CD4-positive, CD25-positive, alpha-beta regulatory T cell (primary cell): ENCODE results near the gene TOR3A. TPM values are rescaled to one million over a fixed set of nuclear protein-coding genes. Genes with fewer than 3 reads are reported as not detected.

Source experiments
- ATAC-seq, 2 donors: fragments of 150-1000 bp; cut with Tn5 transposase; one replicate each; pipeline ENCODE4 v1.10.0; 2021; ENCODE audit warnings: low read depth in 2 of 2, moderate number of reproducible peaks in 2 of 2, moderate library complexity in 1 of 2
- DNase-seq, 3 donors: peaks; one replicate each; pipeline versions ENCODE4 v3.0.0 to v3.0.0-alpha.2; 2012 to 2022; ENCODE audit warnings: mixed read lengths in 1 of 3
- H3K27ac ChIP-seq: one replicate; pipeline ENCODE4 v1.7.0; 2013; ENCODE audit warnings: mild to moderate bottlenecking, low read length; ENCODE audit not compliant: insufficient read depth, poor library complexity, severe bottlenecking
- H3K27me3 ChIP-seq: one replicate; pipeline ENCODE4 v1.7.0; 2013; ENCODE audit warnings: low read length; ENCODE audit not compliant: control insufficient read depth, insufficient read depth
- H3K36me3 ChIP-seq: one replicate; pipeline ENCODE4 v1.7.0; 2013; ENCODE audit warnings: mild to moderate bottlenecking, low read length, moderate library complexity; ENCODE audit not compliant: control insufficient read depth, insufficient read depth
- H3K4me1 ChIP-seq: 2 replicates; pipeline ENCODE4 v1.7.0; 2013; ENCODE audit warnings: mild to moderate bottlenecking, low read length; ENCODE audit not compliant: insufficient read depth, control insufficient read depth, poor library complexity, severe bottlenecking
- H3K4me3 ChIP-seq: one replicate; pipeline ENCODE4 v1.7.0; 2013; ENCODE audit warnings: low read depth, mild to moderate bottlenecking, low read length, moderate library complexity
- H3K9me3 ChIP-seq, 2 experiments: 1 replicate in 1 of 2; 2 replicates in 1 of 2; pipeline ENCODE4 v1.7.0; 2013; ENCODE audit warnings: low read length in 2 of 2, mild to moderate bottlenecking in 1 of 2, moderate library complexity in 1 of 2; ENCODE audit not compliant: control insufficient read depth in 2 of 2
- H3K27ac Mint-ChIP-seq, 3 donors: one replicate each; pipeline ENCODE4 v1.8.0; 2020 to 2022; ENCODE audit warnings: mild to moderate bottlenecking in 3 of 3, mixed read lengths in 3 of 3, moderate library complexity in 2 of 3
- H3K27me3 Mint-ChIP-seq: one replicate; pipeline ENCODE4 v1.8.0; 2022; ENCODE audit warnings: mild to moderate bottlenecking, mixed read lengths
- H3K36me3 Mint-ChIP-seq: one replicate; pipeline ENCODE4 v1.8.0; 2020; ENCODE audit warnings: mixed read lengths
- H3K4me1 Mint-ChIP-seq, 4 donors: one replicate each; pipeline ENCODE4 v1.8.0; 2020 to 2022; ENCODE audit warnings: mixed read lengths in 4 of 4, mild to moderate bottlenecking in 1 of 4
- H3K4me3 Mint-ChIP-seq, 4 donors: one replicate each; pipeline ENCODE4 v1.8.0; 2020 to 2022; ENCODE audit warnings: mild to moderate bottlenecking in 4 of 4, mixed read lengths in 4 of 4, moderate library complexity in 3 of 4
- H3K9me3 Mint-ChIP-seq, 7 donors: one replicate each; pipeline ENCODE4 v1.8.0; 2020 to 2022; ENCODE audit warnings: mixed read lengths in 7 of 7, mild to moderate bottlenecking in 3 of 7, moderate library complexity in 2 of 7
- polyA plus RNA-seq, 4 donors: library from polyadenylated mRNA; unstranded; fragments of 300-500 nt; fragmentation: Illumina TruSeq; gene quantifications; one replicate each; pipeline ENCODE4 v1.2.3, GENCODE V29; 2021
- total RNA-seq: library from RNA; stranded (reverse); gene quantifications from one replicate; pipeline ENCODE4 v1.2.3, GENCODE V29; 2022

TOR3A gene
- total and polyA plus RNA-seq, 5 donors from 2014 or later = 23.2 to 44.9 (median 38.6) TPM

DNA sequence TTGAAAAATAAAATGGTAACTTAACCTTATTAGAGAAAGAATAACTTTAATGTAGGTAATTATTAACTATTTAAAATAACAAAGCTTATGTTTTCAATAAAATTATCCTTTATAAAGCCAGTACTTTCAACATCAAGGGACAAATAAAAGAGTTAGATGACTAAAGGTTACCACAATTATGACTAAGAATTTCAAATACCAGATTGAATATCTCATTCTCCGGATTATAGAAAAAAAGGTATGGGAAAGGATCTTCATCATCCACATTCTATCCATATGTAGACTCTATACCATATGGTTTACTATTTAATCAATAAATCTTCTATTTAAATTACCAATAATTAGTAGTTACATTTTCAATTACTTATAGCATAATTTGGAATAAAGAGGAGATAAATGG is 62.8 kb downstream of the TOR3A start:
- H3K27ac ChIP-seq = no peak overlapping the region
- no peaks in the 10 kb centered on the region for H3K36me3 ChIP-seq
- H3K4me1 ChIP-seq = peaks cover 13% of the 10 kb centered on the region
- H3K4me1 Mint-ChIP-seq = peaks cover 17 to 30% (median 25%) of the 10 kb centered on the region in 4 donors
- no peak for ATAC-seq
- no peaks in the 10 kb centered on the region for H3K27me3 ChIP-seq
- DNase-seq = no peak
- H3K9me3 Mint-ChIP-seq = peaks cover 0 to 3% (median 0%) of the 10 kb centered on the region in 7 donors
- H3K4me3 ChIP-seq = no peak overlapping the region
- peaks cover 8% of the 10 kb centered on the region for H3K36me3 Mint-ChIP-seq
- H3K27ac Mint-ChIP-seq = no peak overlapping the region
- no peaks in the 10 kb centered on the region for H3K27me3 Mint-ChIP-seq
- H3K9me3 ChIP-seq = no peaks in the 10 kb centered on the region
- no peak overlapping the region for H3K4me3 Mint-ChIP-seq

DNA sequence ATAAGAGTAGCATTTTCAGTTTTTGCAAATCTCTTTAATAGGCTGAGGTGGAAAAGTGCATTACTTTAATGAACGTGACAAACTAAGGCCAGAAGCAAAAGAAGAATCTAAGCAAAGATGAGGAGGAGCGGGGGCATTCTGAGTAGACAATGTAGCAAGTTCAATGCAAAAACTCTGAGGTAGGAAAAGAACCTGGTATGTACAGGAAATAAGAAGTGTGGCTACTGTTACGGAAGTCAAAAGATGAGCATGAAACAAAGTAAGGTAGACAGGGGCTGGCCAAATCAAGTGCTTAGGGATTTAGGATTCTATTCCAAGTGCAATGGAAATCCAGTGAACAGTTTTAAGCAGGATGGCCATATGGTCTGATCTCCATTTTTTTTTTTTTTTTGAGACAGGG is 63.7 kb downstream of the TOR3A start:
- peaks cover 0 to 4% (median 0%) of the 10 kb centered on the region in 7 donors for H3K9me3 Mint-ChIP-seq
- H3K27me3 ChIP-seq = no peaks in the 10 kb centered on the region
- H3K4me1 ChIP-seq = peaks cover 13% of the 10 kb centered on the region
- H3K27ac ChIP-seq = no peak overlapping the region
- H3K27ac Mint-ChIP-seq = no peak overlapping the region
- no peak for ATAC-seq
- no peaks in the 10 kb centered on the region for H3K9me3 ChIP-seq
- H3K36me3 Mint-ChIP-seq = peaks cover 13% of the 10 kb centered on the region
- no peak overlapping the region for H3K4me3 Mint-ChIP-seq
- DNase-seq = no peak
- no peak overlapping the region for H3K4me3 ChIP-seq
- H3K4me1 Mint-ChIP-seq = peaks cover 11 to 26% (median 22%) of the 10 kb centered on the region in 4 donors
- H3K27me3 Mint-ChIP-seq = no peaks in the 10 kb centered on the region
- H3K36me3 ChIP-seq = no peaks in the 10 kb centered on the region

Other genes with a start within 250 kb of the TOR3A start
- gene ANGPTL1, start 211.0 kb upstream of the TOR3A start, total RNA-seq = not detected
- gene ANGPTL1, start 211.0 kb upstream of the TOR3A start, polyA plus RNA-seq = not detected
- 14.1 TPM for gene FAM20B, start 56.2 kb upstream of the TOR3A start, total RNA-seq
- gene FAM20B, start 56.2 kb upstream of the TOR3A start, polyA plus RNA-seq = 10 to 100 TPM in 1 of 4 donors, 1 to 10 TPM in 3; 4.2 to 10.1 (median 6.8) TPM
- 16.4 TPM for gene ABL2, start 147.6 kb downstream of the TOR3A start, total RNA-seq
- 1 to 10 TPM in 2 of 4 donors, under 1 TPM in 2; 0.56 to 1.4 (median 0.89) TPM for gene ABL2, start 147.6 kb downstream of the TOR3A start, polyA plus RNA-seq
- 40.7 TPM for gene SOAT1, start 211.7 kb downstream of the TOR3A start, total RNA-seq
- 100 to 1,000 TPM in 1 of 4 donors, 10 to 100 TPM in 3; 72.0 to 118 (median 85.3) TPM for gene SOAT1, start 211.7 kb downstream of the TOR3A start, polyA plus RNA-seq